Tibial nerve (tissue), 4 donors: ENCODE measurements around the gene COL25A1. TPM values are rescaled to one million over a fixed set of nuclear protein-coding genes. Genes with fewer than 3 reads are reported as not detected.

Experiments
- DNase-seq, 2 donors: peaks; one replicate each; pipeline ENCODE4 v3.0.0-alpha.2; 2019; ENCODE audit warnings: low spot score in 2 of 2
- H3K27ac ChIP-seq, 4 donors: fragments of 200-600 bp; sonication (generic) in 3 of 4; one replicate each; pipeline ENCODE4 v1.5.1; 2017 to 2019; ENCODE audit warnings: mild to moderate bottlenecking in 1 of 4
- H3K27me3 ChIP-seq, 2 donors: fragments of 200-600 bp; sonication (generic) in 1 of 2; one replicate each; pipeline versions ENCODE4 v1.5.1 to v1.6.0; 2017 to 2019
- H3K36me3 ChIP-seq, 3 donors: fragments of 200-600 bp; sonication (generic); one replicate each; pipeline ENCODE4 v1.5.1; 2018 to 2019
- H3K4me1 ChIP-seq, 4 donors: fragments of 200-600 bp; sonication (generic) in 3 of 4; one replicate each; pipeline ENCODE4 v1.5.1; 2017 to 2019
- H3K4me3 ChIP-seq, 4 donors: fragments of 200-600 bp; sonication (generic) in 3 of 4; one replicate each; pipeline ENCODE4 v1.5.1; 2017 to 2019; ENCODE audit warnings: mild to moderate bottlenecking in 1 of 4, moderate library complexity in 1 of 4
- H3K9me3 ChIP-seq, 4 donors: fragments of 200-600 bp; sonication (generic) in 3 of 4; one replicate each; pipeline ENCODE4 v1.5.1; 2017 to 2019
- EP300 ChIP-seq, 2 donors: sonication (generic); formaldehyde crosslinking; IDR thresholded peaks; one replicate each; pipeline ENCODE4 v1.6.1; 2017; ENCODE audit warnings: antibody characterized with exemption in 2 of 2, mild to moderate bottlenecking in 1 of 2
- POLR2A ChIP-seq, 2 donors: fragments of 450-650 bp; IDR thresholded peaks; one replicate each; pipeline ENCODE4 v1.6.1; 2017; ENCODE audit warnings: antibody characterized with exemption in 2 of 2, mild to moderate bottlenecking in 2 of 2, moderate library complexity in 2 of 2
- WGBS, 2 donors: methylation state at CpG; one replicate each; pipeline ENCODE4 v1.1.5; 2018; 5-methylcytosine and 5-hydroxymethylcytosine counted together
- total RNA-seq, 4 donors: library from RNA; depleted of rRNA; stranded (reverse); fragments of >200 nt; gene quantifications; one replicate each; pipeline ENCODE4 v1.1.0, GENCODE V29; 2016
- TF ChIP-seq, protein P1 (sequence below), 5 experiments: fragments of 200-600 bp in 3 of 5; fragments of 450-650 bp in 2 of 5; sonication (generic) in 3 of 5; IDR thresholded peaks; one replicate each; pipeline ENCODE4 v1.5.1; 2016 to 2019; ENCODE audit warnings: antibody characterized with exemption in 5 of 5, mild to moderate bottlenecking in 3 of 5, moderate library complexity in 2 of 5

COL25A1 gene
- total RNA-seq, 4 donors from 2014 or later = 1.5 to 4.1 (median 2.3) TPM

DNA sequence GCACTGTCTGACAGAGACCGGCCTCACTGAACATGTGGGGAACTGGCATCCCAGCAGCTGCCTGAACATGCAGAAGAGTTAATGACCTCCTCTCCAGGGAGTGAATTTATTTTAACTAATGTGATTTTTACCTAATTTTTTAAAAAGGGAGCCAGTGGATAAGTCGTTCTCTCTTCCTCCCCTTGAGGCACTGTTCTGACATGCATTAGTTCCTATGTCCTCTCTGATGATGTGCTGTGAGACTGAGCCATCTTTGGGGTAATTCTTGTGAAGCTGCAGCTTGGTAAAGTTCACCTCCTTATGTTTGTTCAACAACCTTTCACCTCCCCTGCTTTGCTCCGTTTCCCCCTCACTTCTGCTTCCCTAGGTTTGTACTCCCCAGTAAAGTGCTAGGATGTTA lies 139.7 kb downstream of the COL25A1 start:
- Histone ChIP-seq H3K4me1 (no peaks in the 10 kb centered on the region), H3K9me3 (no peaks in the 10 kb centered on the region), H3K27ac (no peak overlapping the region), H3K27me3 (no peaks in the 10 kb centered on the region), H3K4me3 (no peak overlapping the region), H3K36me3 (no peaks in the 10 kb centered on the region)
- TF ChIP-seq, protein P1, sequence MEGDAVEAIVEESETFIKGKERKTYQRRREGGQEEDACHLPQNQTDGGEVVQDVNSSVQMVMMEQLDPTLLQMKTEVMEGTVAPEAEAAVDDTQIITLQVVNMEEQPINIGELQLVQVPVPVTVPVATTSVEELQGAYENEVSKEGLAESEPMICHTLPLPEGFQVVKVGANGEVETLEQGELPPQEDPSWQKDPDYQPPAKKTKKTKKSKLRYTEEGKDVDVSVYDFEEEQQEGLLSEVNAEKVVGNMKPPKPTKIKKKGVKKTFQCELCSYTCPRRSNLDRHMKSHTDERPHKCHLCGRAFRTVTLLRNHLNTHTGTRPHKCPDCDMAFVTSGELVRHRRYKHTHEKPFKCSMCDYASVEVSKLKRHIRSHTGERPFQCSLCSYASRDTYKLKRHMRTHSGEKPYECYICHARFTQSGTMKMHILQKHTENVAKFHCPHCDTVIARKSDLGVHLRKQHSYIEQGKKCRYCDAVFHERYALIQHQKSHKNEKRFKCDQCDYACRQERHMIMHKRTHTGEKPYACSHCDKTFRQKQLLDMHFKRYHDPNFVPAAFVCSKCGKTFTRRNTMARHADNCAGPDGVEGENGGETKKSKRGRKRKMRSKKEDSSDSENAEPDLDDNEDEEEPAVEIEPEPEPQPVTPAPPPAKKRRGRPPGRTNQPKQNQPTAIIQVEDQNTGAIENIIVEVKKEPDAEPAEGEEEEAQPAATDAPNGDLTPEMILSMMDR (IDR thresholded peaks at IDR 0.05) = no peak
- TF ChIP-seq EP300 (IDR thresholded peaks at IDR 0.05) (no peak), POLR2A (IDR thresholded peaks at IDR 0.05) (no peak)
- DNase-seq = no peak
- WGBS, 2 donors = 93 to 94% methylated on average over 3 of the region's 3 CpGs

DNA sequence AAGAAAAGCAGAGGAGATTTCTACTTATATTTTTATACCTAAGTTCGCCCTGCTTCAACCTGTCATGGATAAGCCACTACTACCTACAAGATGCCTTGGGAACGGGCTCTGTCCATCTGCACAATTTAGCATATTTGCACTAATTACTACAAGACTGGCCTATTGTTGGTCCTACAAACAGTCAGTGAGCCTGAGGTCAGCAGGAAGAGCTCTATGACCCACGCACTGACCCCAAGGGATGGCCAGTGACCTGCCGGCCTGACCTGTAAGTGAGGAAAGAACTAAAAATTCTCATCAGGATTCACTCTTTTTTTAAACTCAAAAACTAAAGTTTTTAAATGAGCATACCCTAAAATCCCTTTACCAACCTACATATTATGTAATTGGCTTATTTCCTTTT lies 142.0 kb downstream of the COL25A1 start:
- H3K9me3 ChIP-seq = no peaks in the 10 kb centered on the region
- H3K27ac ChIP-seq = no peak overlapping the region
- no peak for DNase-seq
- H3K4me1 ChIP-seq = peaks cover 0 to 12% (median 0%) of the 10 kb centered on the region in 4 donors
- TF ChIP-seq, protein P1 (IDR thresholded peaks at IDR 0.05) = no peak
- TF ChIP-seq EP300 (IDR thresholded peaks at IDR 0.05) = no peak
- no peak for TF ChIP-seq POLR2A (IDR thresholded peaks at IDR 0.05)
- 59 to 64% methylated on average over 4 of the region's 4 CpGs for WGBS, 2 donors
- H3K27me3 ChIP-seq = no peaks in the 10 kb centered on the region
- no peak overlapping the region for H3K4me3 ChIP-seq
- H3K36me3 ChIP-seq = no peaks in the 10 kb centered on the region

DNA sequence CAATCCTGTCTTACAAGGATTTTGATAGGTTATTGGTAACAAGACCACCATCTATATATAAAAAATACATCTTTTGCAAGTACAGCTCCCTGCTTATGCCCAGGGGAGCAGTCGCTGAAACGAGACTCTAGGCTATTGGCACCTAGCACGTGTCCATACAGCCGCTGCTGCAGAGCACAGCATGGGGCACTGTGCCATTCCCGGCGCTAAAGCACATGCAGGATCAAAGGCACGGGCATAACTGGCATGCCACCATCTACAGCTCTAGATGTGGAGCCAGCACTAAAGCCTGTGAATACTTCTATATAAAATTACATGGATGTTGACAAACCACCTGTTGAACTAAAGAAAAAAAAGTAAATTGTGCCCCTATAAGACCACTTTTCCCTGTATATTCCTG lies 144.8 kb downstream of the COL25A1 start:
- no peaks in the 10 kb centered on the region for H3K9me3 ChIP-seq
- peaks cover 0 to 14% (median 0%) of the 10 kb centered on the region in 4 donors for H3K4me1 ChIP-seq
- no peaks in the 10 kb centered on the region for H3K36me3 ChIP-seq
- TF ChIP-seq POLR2A (IDR thresholded peaks at IDR 0.05) (no peak), EP300 (IDR thresholded peaks at IDR 0.05) (no peak)
- TF ChIP-seq, protein P1 (IDR thresholded peaks at IDR 0.05) = no peak
- no peak overlapping the region for H3K4me3 ChIP-seq
- H3K27me3 ChIP-seq = no peaks in the 10 kb centered on the region
- 93 to 96% methylated on average over 7 of the region's 7 CpGs for WGBS, 2 donors
- no peak overlapping the region for H3K27ac ChIP-seq
- no peak for DNase-seq

DNA sequence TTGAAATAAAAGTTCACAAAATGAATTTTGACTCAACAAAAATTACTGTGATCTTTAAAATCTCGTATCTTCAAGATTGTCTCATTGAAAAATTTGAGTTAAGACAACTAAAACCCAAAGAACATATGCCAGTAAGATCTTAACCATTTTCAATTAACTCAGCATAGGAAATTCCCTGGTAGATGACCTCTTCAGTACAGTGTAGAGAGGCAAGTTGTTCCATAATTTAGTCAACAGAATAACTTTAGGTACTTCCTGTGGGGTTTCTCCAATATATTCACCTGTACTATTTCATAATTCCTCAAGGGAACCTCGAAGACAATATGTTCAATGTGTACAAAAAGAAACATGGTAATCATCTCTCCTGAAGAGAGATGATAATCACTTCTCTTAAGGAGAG lies 145.3 kb downstream of the COL25A1 start:
- peaks cover 0 to 14% (median 0%) of the 10 kb centered on the region in 4 donors for H3K4me1 ChIP-seq
- DNase-seq = no peak
- no peak overlapping the region for H3K4me3 ChIP-seq
- H3K27ac ChIP-seq = no peak overlapping the region
- TF ChIP-seq POLR2A (IDR thresholded peaks at IDR 0.05) (no peak), EP300 (IDR thresholded peaks at IDR 0.05) (no peak)
- TF ChIP-seq, protein P1 (IDR thresholded peaks at IDR 0.05) = no peak
- no peaks in the 10 kb centered on the region for H3K36me3 ChIP-seq
- no peaks in the 10 kb centered on the region for H3K27me3 ChIP-seq
- WGBS, 2 donors = 91 to 93% methylated on average over 2 of the region's 2 CpGs
- H3K9me3 ChIP-seq = no peaks in the 10 kb centered on the region

DNA sequence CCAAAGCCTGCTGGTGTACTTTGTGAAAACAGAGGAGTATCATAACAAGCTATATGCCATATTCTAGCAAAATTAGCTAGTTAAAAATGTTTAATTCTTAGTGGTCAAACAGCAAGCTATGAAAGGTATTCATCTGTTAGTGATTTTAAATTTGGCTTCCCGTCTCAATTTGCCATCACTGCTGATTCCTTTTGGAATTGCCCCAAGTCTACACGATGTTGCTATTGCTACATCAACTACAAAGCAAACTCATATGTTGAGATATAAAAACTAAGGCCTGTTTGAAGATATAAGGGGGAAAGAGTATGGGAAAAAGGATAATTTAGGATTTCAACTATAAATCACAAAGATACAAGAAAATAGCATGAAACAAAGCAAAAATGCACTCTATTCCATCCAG lies 146.1 kb downstream of the COL25A1 start:
- H3K9me3 ChIP-seq = no peaks in the 10 kb centered on the region
- H3K27ac ChIP-seq = no peak overlapping the region
- TF ChIP-seq POLR2A (IDR thresholded peaks at IDR 0.05) (no peak), EP300 (IDR thresholded peaks at IDR 0.05) (no peak)
- TF ChIP-seq, protein P1 (IDR thresholded peaks at IDR 0.05) = no peak
- H3K27me3 ChIP-seq = no peaks in the 10 kb centered on the region
- no peaks in the 10 kb centered on the region for H3K36me3 ChIP-seq
- H3K4me3 ChIP-seq = no peak overlapping the region
- no peak for DNase-seq
- 73 to 80% methylated on average over 2 of the region's 2 CpGs for whole genome bisulfite sequencing, 2 donors
- H3K4me1 ChIP-seq = peaks cover 0 to 14% (median 0%) of the 10 kb centered on the region in 4 donors
